HG03103 (cell line): ENCODE data around the gene CFAP299.

Experiments used
- ATAC-seq: cut with Tn5 transposase; IDR thresholded peaks from one replicate; pipeline ENCODE4 v1.9.1; 2021; ENCODE audit warnings: low read depth; ENCODE audit not compliant: unreplicated experiment

Gene CFAP299

GRCh38 chr4:80900908-80901307 lies 565.4 kb downstream of the CFAP299 start:
- ATAC-seq = no peak

GRCh38 chr4:80903020-80903419 lies 567.5 kb downstream of the CFAP299 start:
- ATAC-seq = no peak

- no peak for ATAC-seq
Measured at GRCh38 chr4:80909938-80910337, 574.4 kb downstream of the CFAP299 start.

DNA sequence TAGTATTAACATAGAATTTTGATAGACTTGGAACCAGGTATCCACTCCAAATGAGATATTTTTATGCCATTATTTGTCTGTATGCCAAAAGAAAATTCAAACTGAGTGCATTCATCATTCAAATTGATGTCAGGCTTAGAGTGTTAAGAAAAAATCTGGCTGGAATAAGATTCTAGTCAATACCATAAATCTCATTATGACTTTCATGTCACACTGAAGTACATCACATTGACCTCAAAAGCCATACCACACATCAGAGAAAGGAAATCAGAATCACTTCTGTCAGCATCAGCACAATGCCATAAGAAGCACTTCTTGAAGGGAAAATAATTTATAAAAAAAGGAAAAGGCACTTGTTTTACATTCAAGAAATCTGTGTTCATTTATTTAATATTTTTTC lies 575.9 kb downstream of the CFAP299 start:
- ATAC-seq = no peak

GRCh38 chr4:80912350-80912749 lies 576.8 kb downstream of the CFAP299 start:
- no peak for ATAC-seq

DNA sequence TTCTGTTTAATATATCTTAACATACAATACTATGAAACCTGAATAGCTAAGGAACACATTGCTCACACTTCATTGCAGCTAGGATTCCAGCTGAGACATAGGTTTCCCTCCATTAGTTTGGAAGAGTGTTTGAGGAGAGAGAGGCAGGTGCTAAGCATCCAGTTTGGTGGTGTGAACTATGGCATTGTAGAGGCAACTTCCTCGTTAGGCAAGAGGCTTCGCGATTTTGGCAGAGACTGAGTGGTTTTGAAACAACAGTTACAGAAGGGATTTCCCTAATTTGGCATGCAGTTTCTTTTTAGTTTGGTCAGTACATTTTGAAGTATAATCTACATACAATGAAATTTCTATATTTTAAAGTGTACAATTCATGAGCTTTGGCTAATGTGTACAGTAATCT lies 577.9 kb downstream of the CFAP299 start:
- no peak for ATAC-seq

GRCh38 chr4:80916770-80917169 lies 581.2 kb downstream of the CFAP299 start:
- ATAC-seq = no peak

DNA sequence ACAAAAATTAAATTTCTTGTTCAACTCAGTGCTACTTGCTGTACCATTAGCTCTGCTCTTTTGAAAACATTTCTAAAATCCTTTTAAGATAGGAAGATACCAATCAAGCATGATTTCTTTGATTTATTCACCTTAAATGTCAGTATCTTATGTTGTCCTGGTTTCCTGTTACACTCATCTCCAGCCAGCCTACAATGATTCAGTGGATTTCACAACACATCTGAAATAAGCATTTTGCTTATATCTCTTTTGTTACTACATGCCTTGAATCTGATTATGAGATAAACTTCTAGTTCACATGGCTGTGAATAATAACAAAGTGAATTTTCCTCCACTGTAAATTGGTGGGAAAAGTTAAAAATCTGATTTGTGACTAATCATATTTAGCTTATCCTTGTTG lies 582.5 kb downstream of the CFAP299 start:
- ATAC-seq = no peak

DNA sequence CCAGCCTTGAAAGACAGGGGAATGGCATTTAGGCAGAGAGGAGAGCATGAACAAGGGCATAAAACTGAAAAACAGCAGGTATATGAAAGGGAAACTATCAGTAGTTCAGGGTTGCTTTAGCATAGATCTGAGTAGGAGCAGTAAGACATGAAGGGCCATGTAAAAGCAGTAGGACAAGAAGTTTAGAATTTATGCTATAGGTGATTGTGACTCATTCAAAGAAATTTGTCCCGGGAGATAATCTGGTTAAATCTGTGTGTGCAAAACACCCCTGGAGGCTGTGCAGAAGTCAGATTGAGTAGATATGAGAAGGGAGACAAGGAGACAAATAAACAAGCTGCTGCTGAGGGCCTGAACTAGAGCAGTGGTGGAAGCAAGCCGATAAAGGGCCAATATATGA lies 585.9 kb downstream of the CFAP299 start:
- ATAC-seq = no peak

DNA sequence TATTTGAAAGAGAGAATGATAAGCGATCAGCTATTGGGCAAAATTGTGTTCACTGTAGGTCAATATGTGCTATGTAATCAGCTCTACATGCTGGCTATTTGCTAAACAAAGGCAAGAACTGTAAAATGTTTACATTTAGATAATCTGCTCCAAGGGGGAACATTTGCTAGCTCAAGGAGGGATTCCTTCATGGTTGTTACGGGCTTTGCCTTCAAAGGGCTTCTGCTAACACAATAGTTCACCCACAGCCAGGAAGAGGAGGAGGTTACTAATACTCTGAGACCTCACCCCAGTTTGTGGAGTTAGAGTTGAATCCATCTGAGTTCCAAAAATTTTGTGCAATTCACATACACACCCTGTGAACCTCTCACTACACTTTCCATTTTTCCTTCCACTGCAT lies 587.4 kb downstream of the CFAP299 start:
- ATAC-seq = no peak

- ATAC-seq = no peak
Measured at GRCh38 chr4:80925293-80925692, 589.8 kb downstream of the CFAP299 start.

GRCh38 chr4:80926446-80926845 lies 590.9 kb downstream of the CFAP299 start:
- ATAC-seq = no peak

- ATAC-seq = no peak
Measured at GRCh38 chr4:80926891-80927290, 591.4 kb downstream of the CFAP299 start.

DNA sequence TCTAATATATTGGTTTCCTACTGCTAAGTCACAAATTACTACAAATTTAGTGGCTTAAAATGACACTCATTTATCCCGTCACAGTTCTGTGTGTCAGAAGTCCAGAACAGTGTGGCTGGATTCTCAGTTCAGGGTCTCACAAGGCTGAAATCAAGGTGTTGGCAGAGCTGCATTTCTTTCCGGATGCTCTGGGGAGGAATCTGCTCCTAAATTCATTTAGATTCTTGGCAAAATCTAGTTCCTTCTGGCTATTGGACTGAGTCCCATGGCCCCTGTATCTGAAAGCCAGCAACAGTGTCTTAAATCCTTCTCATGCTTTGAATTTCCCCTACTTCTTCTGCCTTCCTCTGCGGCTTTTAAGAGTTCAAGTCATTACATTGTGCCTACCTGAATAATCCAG lies 591.9 kb downstream of the CFAP299 start:
- ATAC-seq = no peak

DNA sequence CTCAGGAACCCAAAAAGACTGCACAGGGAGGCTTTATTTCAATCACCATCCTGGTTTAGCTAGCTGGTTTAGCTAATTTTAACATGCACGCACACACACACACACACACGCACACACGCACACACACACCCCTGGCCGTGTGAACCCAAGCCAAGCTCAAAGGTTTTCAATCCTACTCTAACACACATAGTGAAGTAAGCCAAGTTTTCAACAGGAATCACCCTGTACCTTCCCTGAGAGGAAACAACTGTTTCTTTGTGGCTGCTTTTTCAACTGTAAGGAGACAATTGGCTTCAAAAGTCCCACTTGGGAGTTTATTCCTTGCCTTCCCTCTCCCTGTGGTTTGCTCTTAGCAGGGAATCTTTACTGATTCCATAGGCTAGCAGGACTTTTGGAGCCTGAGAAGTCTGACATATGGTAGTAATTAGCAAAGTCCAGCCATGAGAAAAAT lies 596.1 kb downstream of the CFAP299 start:
- ATAC-seq = no peak

DNA sequence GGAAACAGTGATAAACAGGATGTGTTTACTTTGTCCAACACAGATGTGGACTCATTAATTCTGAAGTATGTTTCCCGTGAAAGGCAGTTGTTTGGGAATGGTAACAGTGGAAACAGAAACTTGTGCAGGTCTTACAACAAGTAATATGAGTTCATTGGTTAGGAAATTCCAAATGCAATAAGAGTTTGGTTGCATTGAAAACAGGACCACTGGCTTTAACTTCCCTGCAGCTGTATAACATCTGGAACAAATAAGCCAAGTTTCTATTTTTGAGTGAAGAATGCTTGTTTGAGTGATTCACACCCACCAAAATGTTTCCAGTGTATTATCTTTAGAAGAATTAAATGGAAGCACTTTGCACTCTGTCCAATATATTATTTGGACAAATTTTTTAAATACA lies 612.6 kb downstream of the CFAP299 start:
- no peak for ATAC-seq

- ATAC-seq = no peak
Measured at GRCh38 chr4:80948995-80949394, 613.5 kb downstream of the CFAP299 start.

- no peak for ATAC-seq
Measured at GRCh38 chr4:80956421-80956820, 620.9 kb downstream of the CFAP299 start.

DNA sequence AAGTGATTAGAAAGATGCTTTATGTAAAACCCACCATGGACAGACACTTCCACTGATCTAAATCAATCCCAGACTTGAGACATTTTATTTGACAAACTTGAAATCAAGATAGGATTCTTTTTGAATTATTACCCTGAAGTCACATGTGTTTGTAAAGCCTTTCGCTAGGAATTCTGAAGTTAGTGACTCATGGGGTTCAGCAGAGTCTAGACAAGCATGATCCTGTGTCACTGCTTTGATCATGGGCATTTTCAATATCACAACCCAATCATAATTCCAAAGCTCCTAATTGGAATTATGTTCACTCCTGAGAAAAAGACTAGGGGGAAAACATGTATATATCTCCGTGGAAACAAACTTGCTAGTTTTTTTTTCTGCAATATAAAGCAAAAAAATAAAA lies 627.5 kb downstream of the CFAP299 start:
- ATAC-seq = no peak

- no peak for ATAC-seq
Measured at GRCh38 chr4:80967346-80967745, 631.8 kb downstream of the CFAP299 start.

- ATAC-seq = no peak
Measured at GRCh38 chr4:80980239-80980638, 644.7 kb downstream of the CFAP299 start.

- ATAC-seq = no peak
Measured at GRCh38 chr4:80986011-80986410, 650.5 kb downstream of the CFAP299 start.

- ATAC-seq = peak; percentile 80
Measured at GRCh38 chr4:80989921-80990544, 654.5 kb downstream of the CFAP299 start.
